ENCODE measurements around the gene NUP85.
"Not testable (repeated sequence)": the region's sequence is repeated elsewhere in the genome, so short reads cannot be mapped to it uniquely, and the experiment has no call there.

The NUP85 gene

GRCh38 chr17:75270218-75270965 is 64.9 kb downstream of the NUP85 start:
- DNase-seq: peak; percentile 36 to 77 (median 71)

GRCh38 chr17:75270966-75271232 is 65.4 kb downstream of the NUP85 start, which contains the start of gene MIF4GD:
TSS of gene MIF4GD (minus strand) at chr17:75271231. CDS start at chr17:75270195, 1,036 bp downstream.
- peak in 1 of 3 experiments; percentile 81 for DNase-seq

GRCh38 chr17:75271233-75271954 is 65.9 kb downstream of the NUP85 start:
- DNase-seq: peak; percentile 21 to 80 (median 79)

- DNase-seq: no peak
Observed at GRCh38 chr17:75271955-75272847, 66.7 kb downstream of the NUP85 start.

GRCh38 chr17:75272848-75273184 is 67.3 kb downstream of the NUP85 start:
- DNase-seq: no peak

- no peak for DNase-seq
Observed at GRCh38 chr17:75273977-75274708, 68.7 kb downstream of the NUP85 start.

- DNase-seq: no peak
Observed at GRCh38 chr17:75277664-75278071, 72.2 kb downstream of the NUP85 start.

GRCh38 chr17:75280189-75280588 is 74.7 kb downstream of the NUP85 start:
- DNase-seq: not testable (repeated sequence)

- no peak for DNase-seq
Observed at GRCh38 chr17:75285123-75285522, 79.6 kb downstream of the NUP85 start.
